HUES64 (cell line): Measurements from ENCODE around the gene C1QTNF9B. TPM values are rescaled to one million over a fixed set of nuclear protein-coding genes. Genes with fewer than 3 reads are reported as not detected.
"Not testable (repeated sequence)": the region's sequence is repeated elsewhere in the genome, so short reads cannot be mapped to it uniquely, and the experiment has no call there.

Experiments used
- H3K27ac ChIP-seq: 2 replicates; pipeline ENCODE4 v1.7.0; 2013; ENCODE audit warnings: low read depth, low read length, inconsistent platforms
- H3K27me3 ChIP-seq: 2 replicates; pipeline ENCODE4 v1.6.1; 2013; ENCODE audit warnings: mild to moderate bottlenecking, low read length; ENCODE audit not compliant: insufficient read depth
- H3K36me3 ChIP-seq: 2 replicates; pipeline ENCODE4 v1.6.1; 2013; ENCODE audit warnings: mild to moderate bottlenecking, low read length; ENCODE audit not compliant: insufficient read depth
- H3K4me1 ChIP-seq: 2 replicates; pipeline ENCODE4 v1.6.1; 2013; ENCODE audit warnings: mild to moderate bottlenecking, low read length, moderate library complexity; ENCODE audit not compliant: insufficient read depth
- H3K4me3 ChIP-seq: 2 replicates; pipeline ENCODE4 v1.5.1; 2013; ENCODE audit warnings: mild to moderate bottlenecking, low read length, moderate library complexity
- H3K9ac ChIP-seq: 2 replicates; pipeline ENCODE4 v1.6.1; 2013; ENCODE audit warnings: mild to moderate bottlenecking, low read depth, low read length
- H3K9me3 ChIP-seq: 2 replicates; pipeline ENCODE4 v1.6.1; 2013; ENCODE audit warnings: low read depth, low read length; ENCODE audit not compliant: insufficient read depth
- WGBS: fragments of 150-250, 120-280 bp; methylation state at CpG from one replicate; pipeline ENCODE4 v1.1.7; 2013; ENCODE audit warnings: missing lambda C conversion rate; 5-methylcytosine and 5-hydroxymethylcytosine counted together
- polyA plus RNA-seq, 2 experiments: library from polyadenylated mRNA; stranded (reverse); fragments of 50-300 nt; gene quantifications; one replicate each; pipeline ENCODE4 v1.2.3, GENCODE V29; 2013

C1QTNF9B gene
- not detected for polyA plus RNA-seq (2013, experiment 1 of 2)
- not detected for polyA plus RNA-seq (2013, experiment 2 of 2)

DNA sequence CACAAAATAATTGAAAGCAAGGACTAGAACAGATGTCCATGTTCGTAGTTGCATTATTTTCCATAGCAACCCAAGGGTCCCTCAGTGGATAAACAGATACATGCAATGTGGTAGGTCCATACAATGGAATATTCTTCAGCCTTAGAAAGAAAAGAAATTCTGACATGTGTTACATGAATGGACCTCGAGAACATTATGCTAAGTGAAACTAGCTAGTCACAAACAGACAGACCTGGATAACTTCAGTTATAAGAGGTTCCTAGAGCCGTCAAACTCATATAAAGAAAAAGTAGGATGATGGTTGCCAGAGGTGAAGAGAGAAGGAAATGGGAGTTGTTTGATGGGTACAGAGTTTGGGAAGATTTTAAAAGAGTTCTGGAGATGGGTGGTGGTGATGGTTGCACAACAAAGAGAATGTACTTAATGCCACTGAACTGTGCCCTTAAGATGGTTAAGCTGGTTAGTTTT lies at the start of gene C1QTNF9B:
TSS of gene C1QTNF9B (minus strand) at position 51 of the 468 bp plus-strand sequence.
- H3K9ac ChIP-seq, H3K36me3 ChIP-seq, H3K9me3 ChIP-seq, H3K27me3 ChIP-seq, H3K4me3 ChIP-seq, H3K27ac ChIP-seq, H3K4me1 ChIP-seq: not testable (repeated sequence)
- WGBS = 94% methylated on average over 3 of the region's 3 CpGs

DNA sequence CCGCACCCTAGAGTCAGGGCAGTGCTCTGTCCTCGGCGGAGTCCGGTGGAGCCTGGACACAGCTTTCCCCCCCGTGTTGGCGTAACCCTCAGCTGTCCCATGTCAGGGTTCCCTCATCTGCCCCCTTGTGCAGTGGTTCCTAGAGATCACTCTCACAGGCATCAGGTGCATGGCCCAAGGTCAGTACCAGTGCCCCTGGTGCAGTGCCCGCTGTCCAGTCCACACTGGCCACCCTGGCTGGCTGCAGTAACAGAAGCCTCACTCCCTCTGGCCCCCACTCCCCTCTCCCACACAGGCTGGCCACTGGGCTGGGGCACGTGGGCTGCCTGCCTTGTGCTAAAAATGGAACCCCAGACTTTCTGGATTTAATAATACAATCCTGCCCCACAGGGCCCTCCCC lies 49.6 kb upstream of the C1QTNF9B start:
- H3K4me3 ChIP-seq = no peak overlapping the region
- no peak overlapping the region for H3K9ac ChIP-seq
- H3K36me3 ChIP-seq = no peaks in the 10 kb centered on the region
- no peak overlapping the region for H3K27ac ChIP-seq
- H3K9me3 ChIP-seq = no peaks in the 10 kb centered on the region
- H3K27me3 ChIP-seq = no peaks in the 10 kb centered on the region
- WGBS = 92% methylated on average over 8 of the region's 8 CpGs
- H3K4me1 ChIP-seq = no peaks in the 10 kb centered on the region

DNA sequence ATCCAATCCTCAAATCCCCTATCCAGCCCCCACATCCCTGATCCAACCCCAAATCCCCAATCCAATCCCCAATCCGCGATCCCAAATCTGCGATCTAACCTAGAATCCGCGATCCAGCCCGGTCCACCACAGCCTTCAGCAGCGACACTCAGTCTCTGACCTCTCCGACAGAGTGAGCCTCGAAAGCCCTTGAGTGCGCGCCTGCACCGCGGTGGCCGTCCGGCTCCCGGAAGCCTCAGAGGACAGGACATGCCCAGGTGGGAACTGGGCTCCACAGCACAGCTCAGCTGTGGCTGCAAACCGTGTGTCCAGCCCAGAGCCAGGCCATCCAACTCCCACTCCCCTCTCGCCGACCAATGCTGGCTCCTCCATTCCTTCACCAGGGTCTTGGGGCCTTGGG lies 48.8 kb upstream of the C1QTNF9B start:
- H3K9ac ChIP-seq = no peak overlapping the region
- H3K4me1 ChIP-seq = no peaks in the 10 kb centered on the region
- H3K4me3 ChIP-seq = no peak overlapping the region
- H3K27ac ChIP-seq = no peak overlapping the region
- no peaks in the 10 kb centered on the region for H3K27me3 ChIP-seq
- no peaks in the 10 kb centered on the region for H3K36me3 ChIP-seq
- no peaks in the 10 kb centered on the region for H3K9me3 ChIP-seq
- 97% methylated on average over 19 of the region's 19 CpGs for WGBS

DNA sequence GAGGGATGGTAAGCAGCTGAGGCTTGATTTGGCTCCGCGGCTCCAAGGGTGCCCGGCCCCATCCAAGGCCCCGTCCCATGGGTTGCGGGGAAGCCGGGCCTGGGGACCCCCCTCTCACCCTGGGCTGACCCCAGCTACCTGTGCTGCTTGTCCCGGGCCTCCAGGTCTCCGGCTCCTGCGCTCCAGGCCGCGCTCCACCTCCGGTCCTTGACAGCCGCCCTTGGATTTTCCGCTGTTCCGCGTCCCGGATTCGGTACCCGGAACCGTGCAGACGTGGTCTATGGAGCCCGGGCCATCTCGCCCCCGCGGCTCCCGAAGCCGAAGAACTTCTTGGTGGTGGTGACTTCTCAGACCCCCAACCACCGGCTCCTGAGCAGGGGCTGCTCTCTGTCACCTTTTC lies 48.3 kb upstream of the C1QTNF9B start:
- Histone ChIP-seq H3K27ac (no peak overlapping the region), H3K27me3 (no peaks in the 10 kb centered on the region), H3K9me3 (no peaks in the 10 kb centered on the region), H3K36me3 (no peaks in the 10 kb centered on the region), H3K9ac (no peak overlapping the region), H3K4me1 (no peaks in the 10 kb centered on the region), H3K4me3 (no peak overlapping the region)
- WGBS = 95% methylated on average over 28 of the region's 28 CpGs

DNA sequence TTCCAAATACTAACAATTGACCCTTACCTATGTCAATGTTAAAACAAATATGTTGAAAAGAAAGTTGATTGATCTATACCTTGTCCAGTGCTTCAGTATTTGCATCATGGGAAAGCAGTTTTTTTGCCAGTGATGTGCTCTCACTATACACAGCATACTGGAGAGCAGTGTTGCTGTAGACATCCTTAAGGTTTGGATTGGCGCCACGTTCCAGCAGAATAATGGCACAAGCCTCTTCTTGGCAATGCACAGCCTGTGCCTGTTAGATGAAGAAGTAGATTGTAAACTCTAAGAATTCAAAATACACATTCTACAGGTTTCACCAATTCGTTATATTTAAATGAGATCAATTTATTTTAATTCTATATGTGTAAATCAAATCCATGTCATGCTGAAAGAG lies 43.9 kb upstream of the C1QTNF9B start:
- H3K27ac ChIP-seq = no peak overlapping the region
- 90% methylated on average over 2 of the region's 3 CpGs for WGBS
- no peaks in the 10 kb centered on the region for H3K36me3 ChIP-seq
- H3K9ac ChIP-seq = no peak overlapping the region
- no peaks in the 10 kb centered on the region for H3K4me1 ChIP-seq
- no peaks in the 10 kb centered on the region for H3K27me3 ChIP-seq
- no peak overlapping the region for H3K4me3 ChIP-seq
- no peaks in the 10 kb centered on the region for H3K9me3 ChIP-seq

DNA sequence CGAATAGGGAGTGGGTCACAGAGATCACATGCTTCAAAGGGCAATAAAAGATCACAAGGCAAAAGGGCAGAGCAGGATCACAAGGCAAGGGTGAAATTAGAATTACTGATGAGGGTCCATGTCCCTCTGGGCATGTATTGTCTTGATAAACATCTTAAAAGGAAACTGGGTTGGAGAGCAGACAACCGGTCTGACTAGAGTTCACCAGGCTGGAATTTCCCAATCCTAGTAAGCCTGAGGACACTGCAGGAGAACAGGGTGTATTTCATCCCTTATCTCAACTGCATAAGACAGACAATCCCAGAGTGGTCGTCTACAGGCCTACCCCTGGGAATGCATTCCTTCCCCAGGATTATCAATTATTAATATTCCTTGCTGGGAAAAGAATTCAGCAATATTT lies 42.4 kb upstream of the C1QTNF9B start:
- H3K27me3 ChIP-seq, H3K27ac ChIP-seq, H3K4me3 ChIP-seq, H3K9me3 ChIP-seq, H3K9ac ChIP-seq, H3K4me1 ChIP-seq, H3K36me3 ChIP-seq: not testable (repeated sequence)
- 90% methylated on average over 3 of the region's 3 CpGs for WGBS

DNA sequence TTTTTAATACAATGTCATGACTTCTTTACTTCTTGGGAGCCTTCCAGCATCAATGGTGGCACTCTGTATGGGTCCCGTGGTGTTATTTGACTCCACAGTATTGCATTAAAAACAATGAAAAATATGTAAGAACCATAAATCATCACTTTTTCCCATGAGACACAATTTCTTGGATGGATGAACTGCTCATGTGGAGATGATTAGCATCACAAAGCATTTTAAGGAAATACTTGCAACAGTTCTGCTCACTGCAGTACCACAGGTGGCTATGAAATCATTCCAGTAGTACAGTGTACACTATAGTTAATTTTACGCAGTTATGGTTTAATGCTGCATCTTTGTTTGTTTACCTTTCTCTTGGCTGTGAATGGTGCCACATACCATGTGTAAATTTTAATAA lies 37.2 kb upstream of the C1QTNF9B start:
- WGBS = 95% methylated on average over 1 of the region's 2 CpGs

DNA sequence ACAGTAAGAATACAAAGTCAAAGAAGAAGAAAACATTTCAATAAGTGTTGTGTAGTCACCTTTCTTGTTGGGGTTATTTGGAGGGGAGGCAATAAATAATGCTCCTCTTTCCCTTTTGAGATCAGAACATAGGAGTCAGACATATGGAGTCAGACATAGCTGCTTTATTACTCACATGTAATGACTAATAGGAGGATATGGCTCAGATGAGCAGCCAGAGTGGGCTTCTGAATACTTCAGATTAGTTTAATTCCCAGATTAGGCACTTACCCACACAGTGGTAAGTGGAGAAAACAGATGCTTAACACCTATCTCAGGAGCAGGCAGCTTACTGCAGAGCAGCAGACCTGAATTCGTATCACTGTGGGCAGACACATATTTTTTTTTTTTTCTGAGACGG lies 31.7 kb upstream of the C1QTNF9B start:
- Histone ChIP-seq H3K9ac (no peak overlapping the region), H3K36me3 (no peaks in the 10 kb centered on the region), H3K27ac (no peak overlapping the region), H3K9me3 (no peaks in the 10 kb centered on the region), H3K27me3 (no peaks in the 10 kb centered on the region), H3K4me3 (no peak overlapping the region), H3K4me1 (0 out of 2 replicates have a peak, but pooled peaks cover 2% of the 10 kb centered on the region)
- WGBS = 99% methylated on average over 2 of the region's 2 CpGs

More for the DNA sequence above, 37.2 kb upstream of the C1QTNF9B start:
- H3K27me3 ChIP-seq = no peaks in the 10 kb centered on the region
- no peak overlapping the region for H3K9ac ChIP-seq
- no peak overlapping the region for H3K4me3 ChIP-seq
- no peaks in the 10 kb centered on the region for H3K36me3 ChIP-seq
- H3K27ac ChIP-seq = no peak overlapping the region
- no peaks in the 10 kb centered on the region for H3K9me3 ChIP-seq
- no peaks in the 10 kb centered on the region for H3K4me1 ChIP-seq

DNA sequence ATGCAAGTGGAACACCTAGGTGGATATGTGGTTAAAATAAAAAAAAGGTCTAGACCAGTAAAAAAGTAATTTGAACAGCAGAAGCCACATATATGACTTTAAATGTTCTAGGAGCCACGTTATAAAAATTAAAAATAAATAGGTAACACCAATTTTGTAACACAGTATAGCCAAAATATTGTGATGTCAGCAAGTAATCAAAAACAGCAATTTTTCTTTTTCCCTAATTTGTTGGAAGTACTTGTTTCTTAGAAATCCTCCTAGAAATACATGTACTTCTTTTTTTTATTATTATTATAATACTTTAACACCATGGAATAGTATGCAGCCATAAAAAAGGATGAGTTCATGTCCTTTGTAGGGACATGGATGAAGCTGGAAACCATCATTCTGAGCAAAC lies 25.7 kb upstream of the C1QTNF9B start:
- Histone ChIP-seq H3K36me3 (no peaks in the 10 kb centered on the region), H3K9me3 (no peaks in the 10 kb centered on the region), H3K4me3 (no peak overlapping the region), H3K27me3 (no peaks in the 10 kb centered on the region), H3K9ac (no peak overlapping the region), H3K4me1 (peaks cover 14% of the 10 kb centered on the region), H3K27ac (no peak overlapping the region)
- no CpG with 5 or more reads among the region's 1 CpG for WGBS

DNA sequence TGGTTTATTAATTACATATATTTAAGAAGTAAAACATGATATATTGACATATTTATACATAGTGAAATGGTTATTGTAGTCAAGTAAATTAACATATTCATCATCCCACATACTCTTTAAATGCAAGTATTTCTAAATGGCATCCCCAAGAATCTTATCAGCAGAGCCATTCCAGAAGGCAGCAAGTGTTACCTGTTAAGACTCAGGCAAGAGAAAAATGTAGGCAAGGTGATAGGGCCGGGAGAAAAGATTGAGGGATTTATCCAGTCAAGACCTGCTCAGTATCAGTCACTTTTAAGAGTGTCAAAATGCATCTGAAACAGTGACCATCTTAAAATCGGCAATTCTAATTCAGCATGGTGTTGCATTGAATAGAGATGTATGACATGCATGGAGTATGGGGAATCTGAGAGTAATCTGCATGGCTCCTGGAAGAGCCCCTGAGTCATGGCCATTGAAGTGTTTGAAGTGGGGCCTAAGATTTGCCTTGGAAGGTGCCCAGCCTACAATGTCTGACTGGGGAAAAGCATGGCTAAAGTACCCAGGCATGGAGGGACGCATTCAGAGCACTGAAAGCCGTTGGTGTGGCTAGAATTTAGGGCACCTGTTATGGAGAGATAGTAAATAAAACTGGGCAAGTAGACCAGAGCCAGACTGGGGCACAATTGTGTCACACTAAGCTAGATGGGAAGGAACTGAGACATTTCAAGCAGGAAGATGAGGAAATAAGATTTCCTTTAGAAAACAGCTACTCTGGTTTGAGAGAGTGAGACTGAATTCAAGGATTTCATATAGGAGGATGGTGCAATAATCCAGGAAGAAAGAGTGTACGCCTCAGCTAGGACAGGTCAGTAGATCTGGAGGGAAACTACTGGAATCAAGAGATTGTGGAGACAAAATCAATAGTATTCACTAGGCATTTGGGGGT lies 25.0 kb upstream of the C1QTNF9B start:
- Histone ChIP-seq H3K9me3 (no peaks in the 10 kb centered on the region), H3K27me3 (no peaks in the 10 kb centered on the region), H3K36me3 (no peaks in the 10 kb centered on the region), H3K9ac (no peak overlapping the region), H3K4me3 (no peak overlapping the region), H3K4me1 (peaks cover 13% of the 10 kb centered on the region), H3K27ac (peak overlapping the region; percentile 15; the same call in 1 of the 2 replicates)
- WGBS = 79% methylated on average over 5 of the region's 5 CpGs

DNA sequence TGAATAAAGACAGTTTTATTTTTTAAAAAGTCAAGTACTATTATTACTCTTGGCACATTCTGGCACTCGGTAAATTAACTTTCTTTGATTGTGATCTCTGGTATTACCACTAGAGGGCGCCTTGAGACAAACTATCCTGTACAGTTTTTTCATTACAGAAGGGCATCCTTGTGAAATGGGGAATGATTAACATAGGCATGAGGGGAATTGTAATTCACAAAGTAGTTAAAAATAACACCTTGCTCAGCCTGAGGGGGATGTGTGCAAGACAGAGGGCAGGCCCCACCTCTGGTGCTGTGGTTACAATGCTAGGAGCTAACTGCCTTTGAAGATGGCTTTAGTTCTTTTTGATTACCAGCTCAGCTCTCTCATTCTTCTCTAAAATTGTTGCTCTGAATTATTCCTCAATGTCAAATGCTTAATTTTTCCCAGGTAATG lies 24.2 kb upstream of the C1QTNF9B start:
- Histone ChIP-seq H3K4me1 (peaks cover 13% of the 10 kb centered on the region), H3K4me3 (peak overlapping the region; percentile 22; the same call in 1 of the 2 replicates), H3K9ac (no peak overlapping the region), H3K27ac (peak overlapping the region; percentile 66; the same call in 1 of the 2 replicates), H3K36me3 (no peaks in the 10 kb centered on the region), H3K27me3 (no peaks in the 10 kb centered on the region), H3K9me3 (no peaks in the 10 kb centered on the region)
- 14% methylated on average over 2 of the region's 2 CpGs for WGBS
